Measurements from ENCODE around the gene TRAPPC2B.

The TRAPPC2B gene

DNA sequence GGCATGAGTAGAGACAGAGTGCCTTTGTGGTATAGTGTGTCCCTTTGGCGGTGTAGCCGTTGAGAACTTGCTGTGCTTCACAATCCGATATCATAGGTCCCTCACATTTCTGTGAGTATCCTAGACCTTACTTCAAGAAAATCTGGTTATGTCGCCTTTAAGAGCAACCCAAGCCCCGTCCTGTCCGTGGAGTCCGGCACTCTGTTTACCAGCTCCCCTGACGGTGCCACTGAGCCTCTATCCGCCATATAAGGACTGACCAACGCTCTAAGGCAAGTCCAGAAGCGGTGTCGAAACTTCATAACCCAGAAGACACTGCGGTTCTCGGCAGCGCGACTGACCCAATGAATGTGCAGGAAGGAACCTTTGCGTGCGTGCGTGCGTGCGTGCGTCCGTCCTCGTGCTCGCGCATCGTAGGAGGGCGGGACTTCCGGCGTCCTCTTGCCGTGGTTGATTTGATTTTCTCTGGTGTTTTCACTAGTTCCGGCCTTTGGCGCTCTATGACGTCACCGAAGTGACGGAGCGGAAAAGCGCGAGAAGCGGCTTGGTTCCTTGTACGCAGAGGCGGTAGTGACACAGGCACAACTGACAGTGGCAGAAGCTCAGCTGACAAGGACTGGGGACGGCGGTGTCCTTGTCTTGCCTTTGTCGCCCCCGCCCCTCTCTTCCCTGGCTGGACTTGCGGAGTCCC lies at the start of gene TRAPPC2B, which contains the start of gene ZNF547:
TSS of gene TRAPPC2B (plus strand) at position 555 of the 691 bp plus-strand sequence. CDS start 1,283 bp downstream, outside the sequence.
TSS of gene ZNF547 (plus strand) at position 555 of the 691 bp plus-strand sequence. CDS start 5,005 bp downstream, outside the sequence.
- H3K27ac ChIP-seq (ENCODE audit: low read depth in 2 of 2, low read length in 2 of 2): peak within 1 kb of the TSS; percentile 90
- H3K36me3 ChIP-seq (ENCODE audit: control insufficient read depth in 2 of 2, insufficient read depth in 2 of 2, low read length in 2 of 2): peaks cover 0 to 9% of the 10 kb centered on the region in 2 donors
- peak within 1 kb of the TSS; percentile 87 to 90 for H3K4me3 ChIP-seq (ENCODE audit: low read length in 2 of 2)
- peaks cover 5% of the 10 kb centered on the region in 2 donors for H3K4me1 ChIP-seq (ENCODE audit: control insufficient read depth in 2 of 2, insufficient read depth in 2 of 2, low read length in 2 of 2)
- H3K9me3 ChIP-seq (ENCODE audit: control insufficient read depth in 2 of 2, low read length in 2 of 2): peaks cover 6 to 9% of the 10 kb centered on the region in 2 donors
- peak within 1 kb of the TSS; percentile 67 to 68 for H3K9ac ChIP-seq (ENCODE audit: low read depth in 1 of 2, low read length in 2 of 2)
- H3K27me3 ChIP-seq (ENCODE audit: control insufficient read depth in 2 of 2, insufficient read depth in 2 of 2, low read length in 2 of 2): no peaks in the 10 kb centered on the region

DNA sequence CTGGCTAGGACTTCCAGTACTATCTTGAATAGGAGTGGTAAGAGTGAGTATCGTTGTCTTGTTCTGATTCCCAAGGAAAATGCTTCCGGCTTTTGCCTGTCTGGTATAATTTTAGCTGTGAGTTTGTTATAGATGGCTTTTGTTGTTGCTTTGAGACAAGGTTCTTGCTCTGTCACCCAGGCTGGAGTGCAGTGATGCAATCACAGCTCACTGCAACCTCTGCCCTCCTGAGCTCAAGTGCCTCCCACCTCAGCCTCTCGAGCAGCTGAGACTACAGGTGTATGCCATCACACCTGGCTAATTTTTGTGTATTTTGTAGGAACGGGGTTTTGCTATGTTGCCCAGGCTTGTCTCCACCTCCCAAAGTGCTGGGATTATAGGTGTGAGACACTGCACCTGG lies 49.2 kb upstream of the TRAPPC2B start:
- H3K4me1 ChIP-seq (ENCODE audit: control insufficient read depth in 2 of 2, insufficient read depth in 2 of 2, low read length in 2 of 2): no peaks in the 10 kb centered on the region
- no peak overlapping the region for H3K4me3 ChIP-seq (ENCODE audit: low read length in 2 of 2)
- no peak overlapping the region for H3K9ac ChIP-seq (ENCODE audit: low read depth in 1 of 2, low read length in 2 of 2)
- peaks cover 0 to 2% of the 10 kb centered on the region in 2 donors for H3K9me3 ChIP-seq (ENCODE audit: control insufficient read depth in 2 of 2, low read length in 2 of 2)
- no peak overlapping the region for H3K27ac ChIP-seq (ENCODE audit: low read depth in 2 of 2, low read length in 2 of 2)
- no peaks in the 10 kb centered on the region for H3K27me3 ChIP-seq (ENCODE audit: control insufficient read depth in 2 of 2, insufficient read depth in 2 of 2, low read length in 2 of 2)
- no peaks in the 10 kb centered on the region for H3K36me3 ChIP-seq (ENCODE audit: control insufficient read depth in 2 of 2, insufficient read depth in 2 of 2, low read length in 2 of 2)

DNA sequence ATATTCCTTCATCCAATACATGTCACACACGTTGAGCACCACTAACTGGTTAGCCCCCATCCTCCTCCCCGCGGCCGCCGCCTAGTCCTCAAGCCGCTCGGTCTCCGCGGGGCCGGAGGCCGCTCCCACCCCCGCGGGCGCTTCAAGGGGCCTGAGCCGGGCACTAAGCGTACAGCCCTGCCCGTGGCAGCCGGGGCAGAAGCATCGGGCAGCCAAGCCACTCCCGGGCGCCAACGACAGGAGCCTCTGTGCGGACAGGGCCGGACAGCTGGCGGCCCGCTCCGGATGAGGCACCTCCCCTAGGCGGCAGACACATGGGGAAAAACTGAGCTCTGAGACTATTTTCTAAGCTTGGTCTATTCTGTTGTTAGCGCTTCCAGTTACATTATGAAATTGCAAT lies 45.8 kb upstream of the TRAPPC2B start:
- Histone ChIP-seq H3K27me3 (ENCODE audit: control insufficient read depth in 2 of 2, insufficient read depth in 2 of 2, low read length in 2 of 2) (no peaks in the 10 kb centered on the region), H3K9ac (ENCODE audit: low read depth in 1 of 2, low read length in 2 of 2) (no peak overlapping the region), H3K9me3 (ENCODE audit: control insufficient read depth in 2 of 2, low read length in 2 of 2) (peaks cover 0 to 2% of the 10 kb centered on the region in 2 donors), H3K36me3 (ENCODE audit: control insufficient read depth in 2 of 2, insufficient read depth in 2 of 2, low read length in 2 of 2) (no peaks in the 10 kb centered on the region), H3K4me1 (ENCODE audit: control insufficient read depth in 2 of 2, insufficient read depth in 2 of 2, low read length in 2 of 2) (peaks cover 4 to 14% of the 10 kb centered on the region in 2 donors), H3K4me3 (ENCODE audit: low read length in 2 of 2) (no peak overlapping the region), H3K27ac (ENCODE audit: low read depth in 2 of 2, low read length in 2 of 2) (no peak overlapping the region)

DNA sequence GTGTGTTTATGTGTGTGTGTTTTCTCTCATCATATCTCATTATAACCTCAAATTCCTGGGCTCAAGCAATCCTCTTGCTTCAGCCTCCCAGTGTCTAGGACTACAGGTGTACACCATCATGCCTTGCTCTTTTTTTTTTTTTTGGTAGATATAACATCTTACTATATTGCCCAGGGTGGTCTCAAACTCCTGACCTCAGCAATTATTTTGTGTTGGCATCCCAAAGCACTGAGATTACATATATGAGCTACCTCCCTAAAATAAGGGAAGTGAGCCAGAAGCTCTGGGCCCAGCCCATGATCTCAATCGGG lies 43.5 kb upstream of the TRAPPC2B start:
- peaks cover 4 to 5% of the 10 kb centered on the region in 2 donors for H3K9me3 ChIP-seq (ENCODE audit: control insufficient read depth in 2 of 2, low read length in 2 of 2)
- H3K9ac ChIP-seq (ENCODE audit: low read depth in 1 of 2, low read length in 2 of 2): peak overlapping the region; percentile 88 to 95
- peaks cover 4 to 14% of the 10 kb centered on the region in 2 donors for H3K4me1 ChIP-seq (ENCODE audit: control insufficient read depth in 2 of 2, insufficient read depth in 2 of 2, low read length in 2 of 2)
- H3K27ac ChIP-seq (ENCODE audit: low read depth in 2 of 2, low read length in 2 of 2): peak overlapping the region; percentile 84
- H3K36me3 ChIP-seq (ENCODE audit: control insufficient read depth in 2 of 2, insufficient read depth in 2 of 2, low read length in 2 of 2): peaks cover 13% of the 10 kb centered on the region in 2 donors
- no peaks in the 10 kb centered on the region for H3K27me3 ChIP-seq (ENCODE audit: control insufficient read depth in 2 of 2, insufficient read depth in 2 of 2, low read length in 2 of 2)
- H3K4me3 ChIP-seq (ENCODE audit: low read length in 2 of 2): peak overlapping the region; percentile 88 to 91

DNA sequence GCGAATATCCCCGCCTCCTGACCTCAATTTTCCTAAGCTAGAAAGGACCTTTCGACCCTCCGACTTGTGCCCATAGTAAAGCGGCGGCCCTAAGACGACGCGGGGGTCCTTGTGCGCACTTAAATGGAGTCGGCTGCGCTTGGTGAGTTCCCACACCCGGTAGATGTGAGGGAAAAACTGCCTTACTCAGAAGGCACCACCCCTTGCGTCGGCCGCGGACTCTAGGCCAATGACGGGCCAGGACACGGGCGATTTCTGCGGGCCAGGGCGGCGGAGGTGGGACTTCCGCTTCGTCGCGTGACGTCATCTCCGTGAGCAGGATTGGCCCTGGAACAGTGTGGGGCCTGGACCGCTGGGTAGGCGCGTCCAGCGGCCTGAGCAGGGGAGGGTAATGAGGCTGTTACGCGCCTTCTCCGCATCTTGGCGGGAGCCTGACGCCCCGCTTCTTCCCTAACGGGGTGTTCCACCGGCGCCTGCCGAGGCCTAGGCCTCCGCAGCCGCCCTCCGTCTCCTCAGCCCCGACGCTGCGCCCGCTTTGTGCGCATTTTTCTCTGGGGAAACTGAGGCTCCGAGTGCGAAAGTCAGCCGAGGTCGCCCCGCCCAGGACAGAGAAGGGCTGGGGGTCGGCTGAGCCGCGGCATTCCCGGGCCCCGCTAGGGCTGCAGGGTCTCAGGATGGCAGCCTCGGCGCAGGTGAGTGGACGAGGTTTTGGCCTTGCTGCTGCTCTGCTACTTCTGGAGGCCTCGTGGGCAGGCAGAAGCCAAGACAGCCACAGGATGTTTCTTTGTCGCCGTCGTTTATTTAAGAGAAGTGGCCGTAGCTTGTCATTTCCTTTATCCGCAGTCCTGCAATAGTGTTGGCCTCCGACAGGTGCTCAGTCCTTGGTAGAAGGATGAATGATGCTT lies 42.9 kb upstream of the TRAPPC2B start, which contains the start of gene ZNF543:
TSS of gene ZNF543 (plus strand) at position 293 of the 905 bp plus-strand sequence. CDS start at position 675, 382 bp downstream.
- peaks cover 19% of the 10 kb centered on the region in 2 donors for H3K36me3 ChIP-seq (ENCODE audit: control insufficient read depth in 2 of 2, insufficient read depth in 2 of 2, low read length in 2 of 2)
- peaks cover 4 to 14% of the 10 kb centered on the region in 2 donors for H3K4me1 ChIP-seq (ENCODE audit: control insufficient read depth in 2 of 2, insufficient read depth in 2 of 2, low read length in 2 of 2)
- H3K27me3 ChIP-seq (ENCODE audit: control insufficient read depth in 2 of 2, insufficient read depth in 2 of 2, low read length in 2 of 2): no peaks in the 10 kb centered on the region
- H3K9me3 ChIP-seq (ENCODE audit: control insufficient read depth in 2 of 2, low read length in 2 of 2): peaks cover 4 to 5% of the 10 kb centered on the region in 2 donors
- H3K9ac ChIP-seq (ENCODE audit: low read depth in 1 of 2, low read length in 2 of 2): peak within 1 kb of the TSS; percentile 88 to 95
- peak within 1 kb of the TSS; percentile 88 to 91 for H3K4me3 ChIP-seq (ENCODE audit: low read length in 2 of 2)
- H3K27ac ChIP-seq (ENCODE audit: low read depth in 2 of 2, low read length in 2 of 2): peak within 1 kb of the TSS; percentile 84

DNA sequence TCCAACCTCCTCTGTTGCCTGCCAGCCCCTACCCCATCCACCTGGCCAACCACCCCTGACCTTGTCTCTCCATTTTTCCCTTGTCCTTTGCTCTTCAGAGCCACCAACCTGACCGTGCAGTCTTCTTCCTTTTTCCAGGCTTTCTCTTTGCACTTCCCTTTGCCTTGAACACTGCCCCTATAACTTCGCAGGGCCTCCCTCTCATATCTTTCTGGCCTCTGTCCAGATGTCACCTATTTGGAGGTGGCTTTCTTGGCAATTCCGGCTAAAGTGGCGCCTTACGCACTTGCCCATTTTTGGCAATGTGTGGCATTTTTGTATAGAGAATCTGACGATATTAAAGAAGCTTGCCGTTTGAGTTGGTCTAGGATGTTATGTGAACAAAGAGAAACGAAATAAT lies 42.2 kb upstream of the TRAPPC2B start:
- no peak overlapping the region for H3K27ac ChIP-seq (ENCODE audit: low read depth in 2 of 2, low read length in 2 of 2)
- H3K4me1 ChIP-seq (ENCODE audit: control insufficient read depth in 2 of 2, insufficient read depth in 2 of 2, low read length in 2 of 2): peaks cover 4 to 14% of the 10 kb centered on the region in 2 donors
- H3K9ac ChIP-seq (ENCODE audit: low read depth in 1 of 2, low read length in 2 of 2): peak overlapping the region; percentile 88 to 95
- peaks cover 23 to 24% of the 10 kb centered on the region in 2 donors for H3K36me3 ChIP-seq (ENCODE audit: control insufficient read depth in 2 of 2, insufficient read depth in 2 of 2, low read length in 2 of 2)
- H3K27me3 ChIP-seq (ENCODE audit: control insufficient read depth in 2 of 2, insufficient read depth in 2 of 2, low read length in 2 of 2): no peaks in the 10 kb centered on the region
- H3K9me3 ChIP-seq (ENCODE audit: control insufficient read depth in 2 of 2, low read length in 2 of 2): peaks cover 4 to 5% of the 10 kb centered on the region in 2 donors
- H3K4me3 ChIP-seq (ENCODE audit: low read length in 2 of 2): peak overlapping the region; percentile 88 to 91

DNA sequence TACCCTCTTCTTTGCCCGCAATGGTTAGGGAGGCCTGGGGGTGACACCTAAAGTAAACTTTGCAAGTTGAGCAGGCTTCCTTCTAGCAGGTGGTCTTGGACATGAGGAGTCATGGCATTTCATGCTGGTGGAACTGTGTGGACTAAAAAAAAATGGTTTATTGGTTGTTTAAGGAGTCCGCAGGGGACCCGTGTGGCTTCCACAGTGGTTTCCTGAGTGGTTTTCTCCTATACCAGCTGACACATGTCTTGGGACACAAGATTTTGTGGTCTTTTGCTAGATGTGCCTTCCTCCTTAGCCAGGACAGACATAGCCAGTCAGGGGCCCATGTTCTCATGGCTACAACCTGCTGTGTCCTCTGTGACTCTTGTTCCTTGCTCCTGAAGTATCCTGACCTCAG lies 41.6 kb upstream of the TRAPPC2B start:
- H3K4me3 ChIP-seq (ENCODE audit: low read length in 2 of 2): peak overlapping the region; percentile 88 to 91
- H3K27ac ChIP-seq (ENCODE audit: low read depth in 2 of 2, low read length in 2 of 2): no peak overlapping the region
- H3K4me1 ChIP-seq (ENCODE audit: control insufficient read depth in 2 of 2, insufficient read depth in 2 of 2, low read length in 2 of 2): peaks cover 4 to 14% of the 10 kb centered on the region in 2 donors
- no peaks in the 10 kb centered on the region for H3K27me3 ChIP-seq (ENCODE audit: control insufficient read depth in 2 of 2, insufficient read depth in 2 of 2, low read length in 2 of 2)
- H3K9ac ChIP-seq (ENCODE audit: low read depth in 1 of 2, low read length in 2 of 2): no peak overlapping the region
- peaks cover 28 to 30% of the 10 kb centered on the region in 2 donors for H3K36me3 ChIP-seq (ENCODE audit: control insufficient read depth in 2 of 2, insufficient read depth in 2 of 2, low read length in 2 of 2)
- H3K9me3 ChIP-seq (ENCODE audit: control insufficient read depth in 2 of 2, low read length in 2 of 2): peaks cover 7 to 8% of the 10 kb centered on the region in 2 donors

DNA sequence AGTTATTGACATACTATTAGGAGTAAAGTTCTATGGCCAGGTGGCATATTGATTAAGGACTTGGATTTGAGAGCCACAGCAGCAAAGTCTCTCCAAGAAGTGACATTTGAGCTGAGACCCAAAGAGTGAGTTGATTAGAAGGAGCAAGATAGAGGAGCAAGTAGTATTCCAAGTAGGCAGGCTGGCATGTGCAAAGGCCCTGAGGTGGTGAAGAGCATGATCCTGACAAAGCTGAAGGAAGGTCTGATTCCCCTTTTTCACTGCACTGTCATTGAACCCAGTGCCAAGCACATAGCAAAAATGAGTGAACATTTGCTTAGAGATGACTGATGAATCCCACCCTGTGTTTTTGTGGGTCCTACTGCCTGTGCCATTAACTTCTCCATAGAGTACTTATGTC lies 38.4 kb upstream of the TRAPPC2B start:
- Histone ChIP-seq H3K4me3 (ENCODE audit: low read length in 2 of 2) (no peak overlapping the region), H3K4me1 (ENCODE audit: control insufficient read depth in 2 of 2, insufficient read depth in 2 of 2, low read length in 2 of 2) (peaks cover 4 to 14% of the 10 kb centered on the region in 2 donors), H3K9ac (ENCODE audit: low read depth in 1 of 2, low read length in 2 of 2) (no peak overlapping the region), H3K27me3 (ENCODE audit: control insufficient read depth in 2 of 2, insufficient read depth in 2 of 2, low read length in 2 of 2) (no peaks in the 10 kb centered on the region), H3K9me3 (ENCODE audit: control insufficient read depth in 2 of 2, low read length in 2 of 2) (peaks cover 19 to 24% of the 10 kb centered on the region in 2 donors), H3K36me3 (ENCODE audit: control insufficient read depth in 2 of 2, insufficient read depth in 2 of 2, low read length in 2 of 2) (peaks cover 53 to 54% of the 10 kb centered on the region in 2 donors), H3K27ac (ENCODE audit: low read depth in 2 of 2, low read length in 2 of 2) (no peak overlapping the region)

DNA sequence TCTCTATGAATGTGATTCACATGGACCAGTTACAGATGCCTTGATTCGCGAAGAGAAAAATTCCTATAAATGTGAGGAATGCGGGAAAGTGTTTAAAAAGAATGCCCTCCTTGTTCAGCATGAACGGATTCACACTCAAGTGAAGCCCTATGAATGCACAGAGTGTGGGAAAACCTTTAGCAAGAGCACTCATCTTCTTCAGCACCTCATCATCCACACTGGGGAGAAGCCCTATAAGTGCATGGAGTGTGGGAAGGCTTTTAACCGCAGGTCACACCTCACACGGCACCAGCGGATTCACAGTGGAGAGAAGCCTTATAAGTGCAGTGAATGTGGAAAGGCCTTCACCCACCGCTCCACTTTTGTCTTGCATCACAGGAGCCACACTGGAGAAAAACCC lies 35.4 kb upstream of the TRAPPC2B start:
- H3K9ac ChIP-seq (ENCODE audit: low read depth in 1 of 2, low read length in 2 of 2): no peak overlapping the region
- peaks cover 19 to 24% of the 10 kb centered on the region in 2 donors for H3K9me3 ChIP-seq (ENCODE audit: control insufficient read depth in 2 of 2, low read length in 2 of 2)
- H3K27me3 ChIP-seq (ENCODE audit: control insufficient read depth in 2 of 2, insufficient read depth in 2 of 2, low read length in 2 of 2): no peaks in the 10 kb centered on the region
- H3K27ac ChIP-seq (ENCODE audit: low read depth in 2 of 2, low read length in 2 of 2): no peak overlapping the region
- H3K36me3 ChIP-seq (ENCODE audit: control insufficient read depth in 2 of 2, insufficient read depth in 2 of 2, low read length in 2 of 2): peaks cover 53 to 55% of the 10 kb centered on the region in 2 donors
- no peak overlapping the region for H3K4me3 ChIP-seq (ENCODE audit: low read length in 2 of 2)
- no peaks in the 10 kb centered on the region for H3K4me1 ChIP-seq (ENCODE audit: control insufficient read depth in 2 of 2, insufficient read depth in 2 of 2, low read length in 2 of 2)

DNA sequence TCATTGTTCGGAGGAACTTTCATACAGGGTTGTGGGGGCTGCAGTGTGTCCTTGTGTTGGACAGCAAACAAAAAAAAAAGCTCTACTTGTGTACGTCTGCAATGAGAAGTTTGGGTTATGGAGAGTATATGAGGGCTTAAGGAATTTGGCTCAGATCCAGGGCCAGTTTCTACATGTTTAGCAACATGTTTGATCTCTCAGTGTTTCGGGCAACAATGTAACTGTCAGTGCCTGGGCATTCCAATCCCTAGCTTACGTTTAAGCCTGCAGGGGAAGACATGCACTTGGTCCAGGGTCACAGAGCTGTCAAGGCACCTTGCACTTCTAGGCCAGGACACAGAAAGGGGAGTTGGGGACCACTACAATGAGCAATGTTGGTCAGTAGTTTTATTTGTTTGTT lies 29.2 kb upstream of the TRAPPC2B start:
- Histone ChIP-seq H3K27ac (ENCODE audit: low read depth in 2 of 2, low read length in 2 of 2) (no peak overlapping the region), H3K4me1 (ENCODE audit: control insufficient read depth in 2 of 2, insufficient read depth in 2 of 2, low read length in 2 of 2) (no peaks in the 10 kb centered on the region), H3K4me3 (ENCODE audit: low read length in 2 of 2) (no peak overlapping the region), H3K9ac (ENCODE audit: low read depth in 1 of 2, low read length in 2 of 2) (no peak overlapping the region), H3K36me3 (ENCODE audit: control insufficient read depth in 2 of 2, insufficient read depth in 2 of 2, low read length in 2 of 2) (peaks cover 1 to 2% of the 10 kb centered on the region in 2 donors), H3K9me3 (ENCODE audit: control insufficient read depth in 2 of 2, low read length in 2 of 2) (peaks cover 0 to under 1% of the 10 kb centered on the region in 2 donors), H3K27me3 (ENCODE audit: control insufficient read depth in 2 of 2, insufficient read depth in 2 of 2, low read length in 2 of 2) (no peaks in the 10 kb centered on the region)
